Right forelimb (tissue), 1 donor: Measurements from ENCODE around the gene PAOX.

Experiments used
- DNase-seq: peaks from one replicate; pipeline ENCODE4 v3.0.0-alpha.2; 2018

Gene PAOX

GRCh38 chr10:133440633-133441285 is 61.7 kb downstream of the PAOX start:
- no peak for DNase-seq
